NCI-H774 (cell line): ENCODE results near the gene MUC3A.
"Not testable (repeated sequence)": the region's sequence is repeated elsewhere in the genome, so short reads cannot be mapped to it uniquely, and the experiment has no call there.

Experiments
- DNase-seq: peaks from one replicate; lab custom pipeline; 2025; lab: John Stamatoyannopoulos, UW

MUC3A gene, protein sequence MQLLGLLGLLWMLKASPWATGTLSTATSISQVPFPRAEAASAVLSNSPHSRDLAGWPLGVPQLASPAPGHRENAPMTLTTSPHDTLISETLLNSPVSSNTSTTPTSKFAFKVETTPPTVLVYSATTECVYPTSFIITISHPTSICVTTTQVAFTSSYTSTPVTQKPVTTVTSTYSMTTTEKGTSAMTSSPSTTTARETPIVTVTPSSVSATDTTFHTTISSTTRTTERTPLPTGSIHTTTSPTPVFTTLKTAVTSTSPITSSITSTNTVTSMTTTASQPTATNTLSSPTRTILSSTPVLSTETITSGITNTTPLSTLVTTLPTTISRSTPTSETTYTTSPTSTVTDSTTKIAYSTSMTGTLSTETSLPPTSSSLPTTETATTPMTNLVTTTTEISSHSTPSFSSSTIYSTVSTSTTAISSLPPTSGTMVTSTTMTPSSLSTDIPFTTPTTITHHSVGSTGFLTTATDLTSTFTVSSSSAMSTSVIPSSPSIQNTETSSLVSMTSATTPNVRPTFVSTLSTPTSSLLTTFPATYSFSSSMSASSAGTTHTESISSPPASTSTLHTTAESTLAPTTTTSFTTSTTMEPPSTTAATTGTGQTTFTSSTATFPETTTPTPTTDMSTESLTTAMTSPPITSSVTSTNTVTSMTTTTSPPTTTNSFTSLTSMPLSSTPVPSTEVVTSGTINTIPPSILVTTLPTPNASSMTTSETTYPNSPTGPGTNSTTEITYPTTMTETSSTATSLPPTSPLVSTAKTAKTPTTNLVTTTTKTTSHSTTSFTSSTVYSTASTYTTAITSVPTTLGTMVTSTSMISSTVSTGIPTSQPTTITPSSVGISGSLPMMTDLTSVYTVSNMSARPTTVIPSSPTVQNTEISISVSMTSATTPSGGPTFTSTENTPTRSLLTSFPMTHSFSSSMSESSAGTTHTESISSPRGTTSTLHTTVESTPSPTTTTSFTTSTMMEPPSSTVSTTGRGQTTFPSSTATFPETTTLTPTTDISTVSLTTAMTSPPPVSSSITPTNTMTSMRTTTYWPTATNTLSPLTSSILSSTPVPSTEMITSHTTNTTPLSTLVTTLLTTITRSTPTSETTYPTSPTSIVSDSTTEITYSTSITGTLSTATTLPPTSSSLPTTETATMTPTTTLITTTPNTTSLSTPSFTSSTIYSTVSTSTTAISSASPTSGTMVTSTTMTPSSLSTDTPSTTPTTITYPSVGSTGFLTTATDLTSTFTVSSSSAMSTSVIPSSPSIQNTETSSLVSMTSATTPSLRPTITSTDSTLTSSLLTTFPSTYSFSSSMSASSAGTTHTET (N-terminal part only)

DNA sequence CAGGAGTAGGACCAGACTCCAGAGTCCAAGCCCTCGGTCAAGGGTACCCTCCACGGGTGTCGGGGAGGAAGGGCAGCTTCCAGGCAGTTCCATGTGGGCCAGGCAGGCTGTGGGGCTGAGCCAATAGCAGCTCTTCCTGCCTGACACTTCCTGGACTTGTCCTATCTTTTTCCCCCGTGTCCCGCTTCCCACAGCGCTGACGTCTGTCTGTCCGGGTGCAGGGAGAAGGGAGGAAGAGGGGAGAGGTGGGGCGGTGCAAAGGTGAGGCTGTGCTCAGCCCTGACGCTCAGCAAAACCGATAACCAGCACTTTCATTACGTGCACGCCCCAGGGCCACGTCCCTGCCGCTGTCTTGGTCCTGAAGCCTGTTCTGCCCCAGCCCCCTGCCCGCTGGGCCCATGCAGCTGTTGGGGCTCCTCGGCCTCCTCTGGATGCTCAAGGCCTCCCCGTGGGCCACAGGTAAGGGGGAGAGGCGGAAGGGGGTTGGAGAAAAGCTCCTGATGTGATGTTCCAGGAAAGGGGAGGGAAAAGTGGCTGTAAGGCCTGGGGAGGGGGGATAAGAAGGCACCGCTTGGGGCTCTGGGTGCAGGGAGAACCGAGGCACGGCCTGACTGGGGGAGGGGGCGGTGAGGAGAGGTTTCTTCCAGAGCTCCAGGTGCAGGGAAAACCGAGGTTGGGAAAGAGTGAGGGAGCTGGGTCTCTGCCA, at the start of gene MUC3A:
Gene MUC3A, plus strand, starts transcription at position 308 of the 706 bp plus-strand sequence. Its CDS starts 91 bp downstream, at position 399.
- no peak for DNase-seq

DNA sequence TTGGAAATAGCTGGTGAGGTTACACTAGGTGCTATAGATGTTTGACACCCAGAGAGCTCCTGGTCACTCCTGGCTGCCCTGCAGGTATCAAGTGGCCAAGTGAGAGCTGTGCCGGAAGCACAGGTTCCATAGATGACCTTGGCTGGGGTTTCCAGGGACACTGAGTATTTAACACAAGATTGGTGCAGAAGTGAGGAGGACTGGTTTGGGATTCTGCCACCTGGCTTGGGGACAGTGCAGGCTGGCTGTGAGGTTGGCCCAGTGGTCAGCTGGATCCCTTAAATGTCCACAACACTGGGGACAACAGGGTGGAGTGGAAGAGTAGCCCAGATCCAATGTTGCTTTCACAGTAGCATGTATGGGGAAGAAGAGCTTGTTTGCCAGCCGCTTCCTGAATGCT, 48.4 kb upstream of the MUC3A start:
- DNase-seq = no peak

DNA sequence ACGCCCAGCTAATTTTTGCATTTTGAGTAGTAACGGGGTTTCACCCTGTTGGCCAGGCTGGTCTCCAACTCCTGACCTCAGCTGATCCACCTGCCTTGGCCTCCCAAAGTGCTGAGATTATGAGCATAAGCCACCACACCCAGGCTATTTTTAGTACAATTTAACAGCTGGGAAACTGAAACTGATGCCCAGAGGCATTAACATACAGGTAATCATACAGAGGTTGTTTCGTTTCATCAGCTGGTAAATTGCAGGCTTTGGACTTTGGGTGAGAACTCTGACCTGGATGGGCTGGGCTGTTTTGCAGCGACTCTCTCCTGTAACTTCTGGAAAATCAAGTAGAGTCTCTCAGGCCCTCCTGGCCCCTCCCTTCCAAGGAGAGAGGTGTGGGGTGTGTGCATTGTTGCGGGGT, 47.4 kb upstream of the MUC3A start:
- DNase-seq = no peak

DNA sequence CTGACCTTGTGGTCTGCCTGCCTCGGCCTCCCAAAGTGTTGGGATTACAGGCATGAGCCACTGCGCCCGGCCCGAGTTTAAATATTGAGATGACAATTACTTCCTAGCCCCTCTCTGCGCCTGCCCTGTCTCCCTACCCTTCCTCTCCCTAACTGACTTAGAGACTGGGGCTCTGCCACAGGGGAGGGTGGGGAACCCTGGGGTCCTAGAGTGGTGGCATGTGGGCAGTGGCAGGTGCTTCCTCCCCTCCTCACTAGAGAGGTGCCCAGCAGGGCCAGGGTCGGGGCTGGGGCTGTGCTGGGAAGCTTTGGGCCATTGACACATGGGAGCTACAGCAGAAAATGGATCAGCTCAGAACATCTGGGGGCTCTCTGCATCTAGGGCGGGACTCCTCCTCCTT, 46.7 kb upstream of the MUC3A start:
- no peak for DNase-seq

DNA sequence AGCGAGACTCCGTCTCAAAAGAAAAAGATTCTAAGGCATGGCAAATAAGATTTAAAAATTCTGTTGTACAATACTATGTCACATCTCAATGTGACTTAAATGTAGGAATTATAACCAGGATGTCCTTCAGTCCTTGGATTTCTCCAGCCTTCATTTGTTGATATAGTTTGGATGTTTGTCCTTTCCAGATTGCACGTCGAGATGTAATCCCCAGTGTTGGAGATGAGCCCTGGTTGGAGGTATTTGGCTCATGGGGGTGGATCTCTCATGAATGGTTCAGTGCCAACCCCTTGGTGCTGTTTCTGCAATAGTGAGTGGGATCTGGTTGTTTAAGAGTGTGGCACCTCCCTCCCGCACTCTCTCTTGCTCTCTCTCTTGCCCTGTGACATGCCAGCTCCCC, 40.8 kb upstream of the MUC3A start:
- DNase-seq = no peak

DNA sequence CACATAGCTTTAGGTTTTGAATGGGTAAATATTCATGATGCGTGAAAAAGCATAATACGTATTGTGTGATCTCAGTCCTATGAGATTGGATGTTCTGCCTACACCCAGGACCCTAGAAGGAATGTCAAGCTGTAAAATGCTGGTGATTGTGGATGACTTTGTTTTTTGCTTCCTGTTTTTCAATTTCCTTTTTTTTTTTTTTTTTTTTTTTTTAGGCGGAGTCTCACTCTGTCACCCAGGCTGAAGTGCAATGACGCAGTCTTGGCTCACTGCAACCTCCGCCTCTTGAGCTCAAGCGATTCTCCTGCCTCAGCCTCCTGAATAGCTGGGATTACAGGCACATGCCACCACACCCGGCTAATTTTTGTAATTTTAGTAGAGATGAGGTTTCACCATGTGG, 38.9 kb upstream of the MUC3A start:
- DNase-seq = not testable (repeated sequence)

DNA sequence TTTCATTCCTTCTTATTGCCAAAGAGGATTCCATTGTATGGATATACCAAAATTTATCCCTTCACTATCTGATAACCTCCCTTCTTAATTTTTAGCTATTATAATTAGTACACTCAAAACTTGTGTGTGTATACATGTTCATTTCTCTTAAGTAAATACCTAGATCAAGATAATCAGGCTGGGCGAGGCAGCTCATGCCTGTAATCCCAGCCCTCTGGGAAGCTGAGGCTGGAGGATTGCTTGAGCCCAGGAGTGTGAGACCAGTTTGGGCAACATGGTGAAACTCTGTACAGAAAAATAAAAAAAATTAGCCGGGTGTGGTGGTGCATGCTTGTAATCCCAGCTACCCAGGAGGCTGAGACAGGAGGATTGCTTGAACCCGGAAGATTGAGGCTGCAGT, 37.9 kb upstream of the MUC3A start:
- no peak for DNase-seq

DNA sequence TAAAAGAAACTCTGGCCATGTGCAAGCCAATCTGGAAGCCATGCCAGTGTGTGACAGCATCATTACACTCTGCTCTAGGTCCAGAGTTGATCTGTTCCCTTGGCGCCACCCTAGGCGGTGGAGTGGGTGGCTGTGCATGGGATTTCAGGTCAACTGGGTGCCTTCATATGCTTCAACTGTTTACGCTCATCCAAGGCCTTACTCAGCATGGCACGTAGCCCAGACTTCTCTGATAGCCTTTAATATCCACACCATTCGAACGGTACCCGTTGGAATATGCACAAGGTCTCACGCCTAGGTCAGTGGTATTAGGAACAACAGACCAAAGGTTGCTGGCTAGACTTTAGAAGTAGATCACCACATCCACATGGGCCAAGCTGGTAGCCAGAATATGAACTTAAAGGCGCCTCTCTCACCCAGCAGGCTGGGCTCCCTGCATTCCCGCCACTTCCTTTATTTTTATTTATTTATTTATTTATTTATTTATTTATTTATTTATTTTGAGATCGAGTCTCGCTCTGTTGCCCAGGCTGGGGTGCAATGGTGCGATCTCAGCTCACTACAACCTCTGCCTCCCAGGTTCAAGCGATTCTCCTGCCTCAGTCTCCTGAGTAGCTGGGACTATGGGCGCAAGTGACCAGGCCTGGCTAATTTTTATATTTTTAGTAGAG, 35.0 kb upstream of the MUC3A start:
- no peak for DNase-seq

DNA sequence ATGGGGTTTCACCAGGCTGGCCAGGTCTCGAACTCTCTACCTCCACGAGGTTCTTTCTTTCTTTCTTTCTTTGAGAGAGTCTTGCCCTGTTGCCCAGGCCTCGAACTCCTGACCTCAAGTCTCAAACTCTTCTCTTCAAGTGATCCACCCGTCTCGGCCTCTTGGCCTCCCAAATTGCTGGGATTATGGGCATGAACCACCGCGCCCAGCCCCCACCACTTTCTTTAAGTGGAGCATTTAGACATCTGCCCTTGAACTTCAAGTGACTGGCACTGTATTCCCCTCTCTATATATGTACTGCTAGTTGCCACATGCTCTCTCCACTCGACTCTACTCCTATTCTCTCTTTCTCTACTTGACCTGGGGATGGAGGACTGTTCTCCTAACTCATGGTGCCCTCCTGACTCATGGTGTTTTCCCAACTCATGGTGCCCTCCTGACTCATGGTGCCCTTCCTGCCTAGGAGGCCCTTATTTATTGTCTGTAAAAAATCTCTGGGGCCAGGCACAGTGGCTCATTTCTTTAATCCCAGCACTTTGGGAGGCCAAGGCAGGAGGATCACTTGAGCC, 34.4 kb upstream of the MUC3A start:
- DNase-seq = no peak

DNA sequence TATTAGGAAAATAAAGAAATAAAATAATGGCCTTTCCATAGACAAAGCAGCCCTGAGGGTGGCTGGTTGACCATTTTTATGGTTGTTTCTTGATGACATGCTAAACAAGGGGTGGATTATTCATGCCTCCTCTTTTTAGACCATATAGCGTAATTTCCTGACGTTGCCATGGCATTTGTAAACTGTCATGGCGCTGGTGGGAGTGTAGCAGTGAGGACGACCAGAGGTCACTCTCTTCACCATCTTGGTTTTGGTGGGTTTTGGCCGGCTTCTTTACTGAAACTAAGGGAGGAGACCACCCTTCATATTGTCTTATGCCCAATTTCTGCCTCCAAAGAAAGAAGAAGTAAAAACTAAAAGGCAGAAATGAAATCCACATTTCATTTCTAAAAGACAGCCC, 30.0 kb upstream of the MUC3A start:
- DNase-seq = not testable (repeated sequence)

DNA sequence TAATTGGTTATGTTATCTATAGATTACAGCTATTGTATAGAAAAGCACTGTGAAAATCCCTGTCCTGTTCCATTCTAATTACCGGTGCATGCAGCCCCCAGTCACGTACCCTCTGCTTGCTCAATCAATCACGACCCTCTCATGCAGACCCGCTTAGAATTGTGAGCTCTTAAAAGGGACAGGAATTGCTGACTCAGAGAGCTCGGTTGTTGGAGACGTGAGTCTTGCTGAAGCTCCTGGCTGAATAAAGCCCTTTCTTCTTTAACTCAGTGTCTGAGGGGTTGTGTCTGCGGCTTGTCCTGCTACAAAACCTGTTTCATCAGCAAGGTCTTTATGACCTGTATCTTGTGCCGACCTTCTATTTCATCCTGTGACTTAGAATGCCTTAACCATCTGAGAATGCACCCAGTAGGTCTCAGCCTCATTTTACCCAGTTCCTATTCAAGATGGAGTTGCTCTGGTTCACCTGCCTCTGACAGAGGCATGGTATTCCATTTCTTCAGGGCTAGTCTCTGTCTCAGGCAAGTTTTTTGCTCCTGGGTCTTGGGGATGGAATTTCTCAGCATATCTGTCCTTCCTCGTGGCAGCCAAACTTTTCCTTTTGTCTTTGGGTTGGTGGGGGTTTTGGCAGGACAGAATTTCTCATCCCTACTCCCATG, 29.4 kb upstream of the MUC3A start:
- DNase-seq = not testable (repeated sequence)

DNA sequence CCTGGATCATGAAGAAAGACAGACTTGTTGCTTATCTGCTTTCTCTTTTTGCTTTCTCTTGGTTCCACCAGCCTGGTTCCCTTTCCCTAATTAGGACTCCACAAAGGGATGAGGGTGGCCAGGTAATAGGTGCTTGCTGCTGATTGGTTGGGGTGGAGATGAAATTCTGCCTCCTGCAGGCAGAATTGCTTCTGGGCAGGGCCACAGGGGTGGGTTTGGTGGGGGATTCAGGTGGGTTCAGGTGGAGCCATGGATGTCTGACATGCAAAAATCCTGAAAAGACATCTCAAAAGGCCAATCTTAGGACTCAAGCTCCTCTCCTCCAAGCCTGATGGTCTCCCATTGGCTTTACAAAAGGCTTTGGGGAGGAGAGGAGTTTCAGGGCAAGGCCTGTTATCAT, 28.3 kb upstream of the MUC3A start:
- DNase-seq = no peak

DNA sequence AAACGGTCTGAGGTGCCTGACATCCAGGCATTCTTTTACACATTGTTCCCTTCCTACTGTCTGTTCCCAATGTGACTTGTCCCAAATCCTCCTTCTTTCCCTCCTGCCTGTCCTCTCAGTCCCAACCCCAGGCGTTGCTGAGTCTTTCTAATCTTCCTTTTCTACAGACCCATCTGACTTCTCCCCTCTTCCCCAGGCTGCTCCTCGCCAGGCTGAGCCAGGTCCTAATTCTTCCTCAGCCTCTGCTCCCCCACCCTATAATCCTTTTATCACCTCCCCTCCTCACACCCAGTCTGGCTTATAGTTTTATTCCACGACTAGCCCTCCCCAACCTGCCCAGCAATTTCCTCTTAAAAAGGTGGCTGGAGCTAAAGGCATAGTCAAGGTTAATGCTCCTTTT, 25.7 kb upstream of the MUC3A start:
- DNase-seq = not testable (repeated sequence)

DNA sequence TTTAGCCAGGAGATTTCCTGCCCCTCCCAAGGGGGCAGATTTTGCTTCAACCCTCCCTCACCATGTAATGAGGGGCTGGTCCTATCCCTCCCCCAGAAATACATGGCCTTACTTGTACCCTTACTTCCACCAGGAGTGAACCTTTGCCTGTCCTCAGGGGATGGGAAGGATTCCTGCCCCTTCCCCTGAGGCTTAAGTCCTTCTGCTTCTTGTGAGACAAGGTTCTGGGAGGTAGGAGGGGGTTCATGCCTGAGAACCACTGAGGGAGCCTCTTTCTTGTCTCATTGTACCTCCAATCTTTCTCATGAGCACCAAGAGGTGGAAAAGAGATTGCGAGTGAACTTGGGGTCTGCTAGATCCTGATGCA, 19.5 kb upstream of the MUC3A start:
- no peak for DNase-seq

DNA sequence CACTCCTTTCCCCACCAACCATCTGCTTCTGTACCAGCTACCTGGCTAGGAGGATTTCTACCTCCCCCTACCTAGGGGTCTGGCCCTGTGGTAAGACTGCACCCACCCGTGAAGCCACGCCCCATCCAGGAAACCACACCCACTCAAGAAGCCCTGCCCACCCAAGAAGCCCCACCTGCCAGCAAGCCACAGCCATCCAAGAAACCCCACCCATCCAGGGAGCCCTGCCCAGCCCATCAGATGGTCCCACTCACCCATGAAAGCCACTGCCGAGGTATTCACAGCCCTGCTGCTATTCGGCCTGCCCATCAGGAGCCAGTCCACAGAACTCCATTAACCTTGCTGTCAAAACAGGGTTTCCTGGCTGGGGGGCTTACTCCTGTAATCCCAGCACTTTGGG, 15.6 kb upstream of the MUC3A start:
- DNase-seq = no peak

DNA sequence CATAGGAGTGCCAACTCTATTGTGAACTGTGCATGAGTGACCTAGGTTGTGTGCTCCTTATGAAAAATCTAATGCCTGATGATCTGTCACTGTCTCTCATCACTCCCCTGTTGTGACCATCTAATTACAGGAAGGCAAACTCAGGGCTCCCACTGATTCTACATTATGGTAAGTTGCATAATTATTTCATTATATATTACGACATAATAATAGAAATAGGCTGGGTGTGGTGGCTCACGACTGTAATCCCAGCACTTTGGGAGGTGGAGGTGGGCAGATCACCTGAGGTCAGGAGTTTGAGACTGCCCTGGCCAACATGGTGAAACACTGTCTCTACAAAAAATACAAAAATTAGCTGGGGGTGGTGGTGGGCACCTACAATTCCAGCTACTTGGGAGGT, 14.0 kb upstream of the MUC3A start:
- DNase-seq = not testable (repeated sequence)

DNA sequence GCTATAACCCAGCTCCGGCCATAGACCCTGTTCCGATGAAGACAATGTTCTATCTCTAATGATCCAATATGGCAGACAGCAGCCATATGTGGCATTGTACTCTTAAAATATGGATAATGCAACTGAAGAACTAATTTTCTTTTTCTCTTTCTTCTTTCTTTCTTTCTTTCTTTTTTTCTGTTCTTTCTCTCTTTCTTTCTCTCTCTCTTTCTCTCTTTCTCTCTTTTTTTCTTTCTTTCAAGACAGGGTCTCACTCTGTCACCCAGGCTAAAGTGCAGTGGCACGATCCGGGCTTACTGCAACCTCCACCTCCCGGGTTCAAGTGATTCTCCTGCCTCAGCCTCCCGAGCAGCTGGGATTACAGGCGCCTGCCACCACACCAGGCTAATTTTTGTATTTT, 13.2 kb upstream of the MUC3A start:
- not testable (repeated sequence) for DNase-seq

DNA sequence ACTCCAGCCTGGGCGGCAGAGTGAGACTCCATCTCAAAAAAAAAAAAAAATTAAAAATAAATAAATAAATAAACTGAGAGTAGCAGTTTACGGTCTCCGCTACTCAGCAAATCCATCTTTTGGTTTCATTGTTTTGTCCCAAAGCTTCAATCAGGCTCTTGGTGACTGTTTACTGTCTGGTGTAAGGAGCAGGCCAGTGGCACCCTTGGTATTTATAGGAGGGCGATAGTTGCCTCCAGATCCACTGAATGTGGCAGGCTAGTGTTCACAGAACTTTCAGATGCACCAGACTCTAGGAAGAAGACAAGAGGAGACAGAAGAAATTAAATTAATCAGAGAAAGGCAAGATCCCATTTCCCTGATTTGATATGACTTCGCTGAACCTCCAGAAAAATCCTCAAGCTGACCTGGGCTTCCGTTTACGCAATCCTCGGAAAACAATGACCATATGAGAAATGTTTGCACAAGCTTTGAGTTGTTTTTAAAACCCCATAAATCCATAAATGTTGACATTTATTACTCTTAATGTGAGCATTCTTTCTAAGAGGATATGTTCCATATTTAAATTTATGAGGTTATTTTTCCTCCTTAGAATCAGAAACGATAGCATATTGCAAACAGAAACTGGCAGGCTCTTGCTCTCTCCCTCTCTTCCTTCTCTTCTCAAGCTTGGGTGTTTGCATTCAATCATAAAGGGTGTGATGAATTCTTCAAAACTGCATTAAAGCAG, 7.1 kb upstream of the MUC3A start:
- peak; percentile 1 for DNase-seq

DNA sequence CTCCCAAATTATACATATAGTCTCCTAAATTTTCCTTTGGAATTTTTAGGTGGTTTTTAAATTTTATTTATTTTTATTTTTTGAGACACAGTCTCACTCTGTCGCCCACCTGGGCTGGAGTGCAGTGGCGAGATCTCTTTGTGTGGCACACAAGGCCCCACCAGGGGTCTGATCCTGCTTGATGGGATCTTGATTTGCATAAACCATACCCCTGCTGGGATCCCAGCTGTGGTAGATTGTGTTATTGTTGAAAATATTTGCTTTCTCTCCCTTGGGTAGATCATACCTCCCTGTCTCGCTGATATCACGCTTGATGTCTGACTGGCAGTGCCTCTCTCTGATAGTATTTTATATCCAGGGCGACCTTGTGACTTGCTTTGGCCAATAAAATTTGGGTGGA, 5.6 kb upstream of the MUC3A start:
- no peak for DNase-seq

DNA sequence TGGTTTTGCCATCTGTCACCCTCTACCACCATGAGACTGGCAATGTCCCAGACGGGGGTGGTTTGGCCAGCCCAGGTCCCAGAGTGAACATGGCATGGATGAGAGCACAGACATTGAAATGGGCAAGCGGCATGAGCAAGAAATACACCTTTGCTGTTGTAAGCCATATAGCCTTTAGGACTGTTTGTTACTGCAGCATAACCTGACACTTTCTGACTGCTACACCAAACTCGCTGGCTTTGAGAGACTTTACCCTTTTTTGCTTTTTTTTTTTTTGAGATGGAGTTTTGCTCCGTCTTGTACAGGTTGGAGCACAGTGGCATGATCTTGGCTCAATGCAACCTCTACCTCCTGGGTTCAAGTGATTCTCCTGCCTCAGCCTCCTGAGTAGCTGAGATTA, 5.2 kb upstream of the MUC3A start:
- DNase-seq = no peak
